HepG2 (cell line): ENCODE measurements around the gene DCAF4. TPM values are rescaled to one million over a fixed set of nuclear protein-coding genes. Genes with fewer than 3 reads are reported as not detected.

Experiments used
- ATAC-seq: fragments of 200-7000 bp; cut with Tn5 transposase; 3 replicates; pipeline ENCODE4 v1.9.1; 2020; ENCODE audit warnings: mild to moderate bottlenecking, moderate library complexity
- BruUV-seq: library from RNA; stranded (reverse); fragments of 400-500 nt; replicated peaks from 2 replicates; lab custom pipeline; 2021; lab: Mats Ljungman, UMichigan
- CTCF ChIA-PET: fragments of 300-600 bp; formaldehyde crosslinking; extraction: SDS; loops from one replicate; lab custom pipeline; 2021; ENCODE audit warnings: low total read pairs, inconsistent platforms, low intra/inter-chr PET ratio; lab: Yijun Ruan, JAX
- POLR2A ChIA-PET: fragments of 350-600 bp; sonication (Branson Sonifier 250); formaldehyde crosslinking; loops from one replicate; lab custom pipeline; 2020; ENCODE audit warnings: antibody characterized with exemption, inconsistent platforms; lab: Yijun Ruan, JAX
- DNase-seq: peaks from one replicate; pipeline ENCODE4 v3.0.0-alpha.2; 2015; ENCODE audit warnings: low spot score
- FAIRE-seq: peaks from 3 replicates; lab custom pipeline; 2011; peaks lifted over from hg19 to GRCh38; lab: Jason Lieb, UNC
- H2AFZ ChIP-seq: one replicate; pipeline ENCODE4 v1.6.1; 2011; ENCODE audit warnings: low read length, inconsistent platforms
- H3K27ac ChIP-seq: fragments of 300-600 bp; 3 replicates; pipeline ENCODE4 v1.8.0; 2011; ENCODE audit warnings: mixed run types, mild to moderate bottlenecking, mixed read lengths, low read length, inconsistent platforms; ENCODE audit not compliant: insufficient read depth; ENCODE audit errors: extremely low read length
- H3K27me3 ChIP-seq, 2 experiments: fragments of 200-600 bp in 1 of 2; 2 replicates in 1 of 2; 3 replicates in 1 of 2; pipeline versions ENCODE4 v1.6.0 to v1.8.0; 2011; ENCODE audit warnings: low read length in 2 of 2, mild to moderate bottlenecking in 2 of 2, moderate library complexity in 2 of 2, inconsistent platforms in 1 of 2; ENCODE audit not compliant: insufficient read depth in 2 of 2, control insufficient read depth in 1 of 2
- H3K36me3 ChIP-seq, 2 experiments: fragments of 200-600 bp in 1 of 2; replicated peaks in 1 of 2; 2 replicates in 1 of 2; 3 replicates in 1 of 2; pipeline versions ENCODE4 v1.5.1 to v1.8.0; 2011; ENCODE audit warnings: low read length in 2 of 2, inconsistent platforms in 1 of 2; ENCODE audit not compliant: insufficient read depth in 2 of 2, control insufficient read depth in 1 of 2
- H3K4me1 ChIP-seq: 2 replicates; pipeline ENCODE4 v1.5.1; 2012; ENCODE audit warnings: low read length, inconsistent platforms; ENCODE audit not compliant: insufficient read depth
- H3K4me2 ChIP-seq: 2 replicates; pipeline ENCODE4 v1.6.0; 2011; ENCODE audit warnings: low read depth, low read length, inconsistent platforms
- H3K4me3 ChIP-seq, 3 experiments: fragments of 200-600 bp in 1 of 3; sonication (generic), shearing (Covaris generic) in 1 of 3; replicated peaks in 1 of 3; 2 replicates each; pipeline ENCODE4 v1.5.1; 2011 to 2016; ENCODE audit warnings: low read length in 3 of 3, inconsistent platforms in 2 of 3, low read depth in 2 of 3, mild to moderate bottlenecking in 2 of 3, control low read depth in 1 of 3, mixed read lengths in 1 of 3; ENCODE audit not compliant: insufficient read depth in 1 of 3
- H3K79me2 ChIP-seq: one replicate; pipeline ENCODE4 v1.6.1; 2011; ENCODE audit warnings: low read length, inconsistent platforms; ENCODE audit not compliant: insufficient read depth
- H3K9ac ChIP-seq: 2 replicates; pipeline ENCODE4 v1.6.0; 2011; ENCODE audit warnings: mild to moderate bottlenecking, low read depth, low read length, inconsistent platforms; ENCODE audit not compliant: insufficient read depth
- H3K9me3 ChIP-seq: 2 replicates; pipeline ENCODE4 v1.5.1; 2012; ENCODE audit warnings: mild to moderate bottlenecking, low read length
- H4K20me1 ChIP-seq: 2 replicates; pipeline ENCODE4 v1.6.0; 2011; ENCODE audit warnings: inconsistent platforms, mild to moderate bottlenecking, low read length, moderate library complexity; ENCODE audit not compliant: insufficient read depth
- AFF4 ChIP-seq: sonication (generic); formaldehyde crosslinking; IDR thresholded peaks from 2 replicates; pipeline ENCODE4 v1.4.0; 2020; ENCODE audit warnings: missing genetic modification reagents
- AGO1 ChIP-seq: fragments of 200-400 bp; formaldehyde crosslinking; IDR thresholded peaks from 2 replicates; pipeline ENCODE4 v1.6.1; 2017; ENCODE audit warnings: mild to moderate bottlenecking, low read depth, low read length, moderate library complexity; ENCODE audit not compliant: poor library complexity, severe bottlenecking
- MEIS2 ChIP-seq: sonication (generic); formaldehyde crosslinking; IDR thresholded peaks from 2 replicates; pipeline ENCODE4 v1.9.0; 2021; ENCODE audit warnings: mild to moderate bottlenecking, missing genetic modification reagents
- SSRP1 ChIP-seq: IDR thresholded peaks from 2 replicates; pipeline ENCODE4 v1.6.1; 2016; ENCODE audit warnings: control low read depth
- ZNF543 ChIP-seq: sonication (generic); formaldehyde crosslinking; IDR thresholded peaks from 2 replicates; pipeline ENCODE4 v1.4.0; 2020; ENCODE audit warnings: mild to moderate bottlenecking, missing genetic modification reagents
- ZNF776 ChIP-seq: sonication (generic); formaldehyde crosslinking; IDR thresholded peaks from 2 replicates; pipeline ENCODE4 v1.4.0; 2020; ENCODE audit warnings: mild to moderate bottlenecking, missing genetic modification reagents
- WGBS: methylation state at CpG from one replicate; pipeline ENCODE4 v1.1.6; 2017; ENCODE audit warnings: low lambda C conversion rate; 5-methylcytosine and 5-hydroxymethylcytosine counted together
- in situ Hi-C: cut with HindIII; loops from 2 replicates; pipeline ENCODE4 v1.10.0; 2017; ENCODE audit warnings: low pct_unique_long_range_greater_than_20kb; ENCODE audit not compliant: extremely low pct_ligation_motif_present
- intact Hi-C: fragments of 100-400 bp; cut with micrococcal nuclease; formaldehyde crosslinking; loops from one replicate; pipeline ENCODE4 v1.10.0; 2022; ENCODE audit not compliant: unreplicated experiment
- polyA plus RNA-seq, 8 experiments: library from polyadenylated mRNA; depleted of rRNA in 3 of 8; stranded (reverse) in 7 of 8; unstranded in 1 of 8; fragments of >200 nt; fragmentation: Illumina TruSeq in 4 of 8; extraction: Trizol in 4 of 8; gene quantifications; 2 replicates each; pipeline versions ENCODE4 v1.2.1 to v1.2.3, GENCODE V29; 2011 to 2016; ENCODE audit warnings: low read depth in 4 of 8, missing spikeins in 1 of 8, mixed read lengths in 1 of 8; ENCODE audit not compliant: insufficient read depth in 1 of 8
- total RNA-seq, 5 experiments: library from RNA; depleted of rRNA; stranded (reverse); fragments of >200 nt; fragmentation: Illumina TruSeq; extraction: Trizol; gene quantifications; 2 replicates each; pipeline ENCODE4 v1.2.3, GENCODE V29; 2016; ENCODE audit warnings: low read depth in 1 of 5

Gene DCAF4
- total and polyA plus RNA-seq, 2 of the 13 experiments (the other 11 are each of a cell fraction or from before 2014, with no cell fraction given): 18.8 to 21.1 TPM

DNA sequence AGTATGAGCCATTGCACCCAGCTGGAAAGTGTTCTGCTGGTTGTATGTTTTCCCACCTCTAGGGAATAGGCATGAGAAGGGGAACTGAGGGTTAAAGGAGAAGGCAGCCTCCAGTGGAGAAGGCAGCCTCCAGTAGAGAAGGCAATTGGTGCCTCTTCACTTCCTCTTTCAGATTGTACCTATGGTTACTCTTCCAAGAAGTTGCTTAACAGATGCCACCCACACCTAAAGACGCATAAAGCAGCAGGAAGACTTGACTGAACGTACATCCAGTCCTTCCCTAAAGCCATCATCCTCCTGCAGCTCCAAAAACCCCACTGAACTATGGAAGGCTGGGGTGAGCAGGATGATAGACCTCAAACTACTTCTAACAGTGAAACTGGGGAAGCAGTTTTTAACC, 45.4 kb upstream of the DCAF4 start (continued):
- no peak for TF ChIP-seq AFF4 (CRISPR knock-in tag)

- Histone ChIP-seq H3K36me3 (no peaks in the 10 kb centered on the region), H3K4me3 (no peak overlapping the region), H4K20me1 (no peaks in the 10 kb centered on the region), H3K4me2 (no peak overlapping the region), H3K9me3 (no peaks in the 10 kb centered on the region), H3K79me2 (no peaks in the 10 kb centered on the region), H2AFZ (no peak overlapping the region), H3K27ac (no peak overlapping the region), H3K27me3 (peaks cover under 1 to 3% of the 10 kb centered on the region in 2 experiments; a peak in 3 of 5 replicates), H3K4me1 (no peaks in the 10 kb centered on the region), H3K9ac (no peak overlapping the region)
- intact Hi-C loops: no loop called here
- ChIA-PET CTCF (no interaction called here), POLR2A (no interaction called here)
- 0% methylated on average over 2 of the region's 2 CpGs for WGBS
- FAIRE-seq (no peak), ATAC-seq (no peak), DNase-seq (no peak)
- TF ChIP-seq MEIS2 (CRISPR knock-in tag) (no peak), AGO1 (no peak), ZNF543 (CRISPR knock-in tag) (no peak), ZNF776 (CRISPR knock-in tag) (no peak), SSRP1 (no peak)
- no TSS peak for BruUV-seq
- in situ Hi-C loops: no loop called here
These were observed 44.7 kb upstream of the DCAF4 start for GRCh38 chr14:72881543-72881942.
